ENCODE results near the gene EPOP.

EPOP gene

DNA sequence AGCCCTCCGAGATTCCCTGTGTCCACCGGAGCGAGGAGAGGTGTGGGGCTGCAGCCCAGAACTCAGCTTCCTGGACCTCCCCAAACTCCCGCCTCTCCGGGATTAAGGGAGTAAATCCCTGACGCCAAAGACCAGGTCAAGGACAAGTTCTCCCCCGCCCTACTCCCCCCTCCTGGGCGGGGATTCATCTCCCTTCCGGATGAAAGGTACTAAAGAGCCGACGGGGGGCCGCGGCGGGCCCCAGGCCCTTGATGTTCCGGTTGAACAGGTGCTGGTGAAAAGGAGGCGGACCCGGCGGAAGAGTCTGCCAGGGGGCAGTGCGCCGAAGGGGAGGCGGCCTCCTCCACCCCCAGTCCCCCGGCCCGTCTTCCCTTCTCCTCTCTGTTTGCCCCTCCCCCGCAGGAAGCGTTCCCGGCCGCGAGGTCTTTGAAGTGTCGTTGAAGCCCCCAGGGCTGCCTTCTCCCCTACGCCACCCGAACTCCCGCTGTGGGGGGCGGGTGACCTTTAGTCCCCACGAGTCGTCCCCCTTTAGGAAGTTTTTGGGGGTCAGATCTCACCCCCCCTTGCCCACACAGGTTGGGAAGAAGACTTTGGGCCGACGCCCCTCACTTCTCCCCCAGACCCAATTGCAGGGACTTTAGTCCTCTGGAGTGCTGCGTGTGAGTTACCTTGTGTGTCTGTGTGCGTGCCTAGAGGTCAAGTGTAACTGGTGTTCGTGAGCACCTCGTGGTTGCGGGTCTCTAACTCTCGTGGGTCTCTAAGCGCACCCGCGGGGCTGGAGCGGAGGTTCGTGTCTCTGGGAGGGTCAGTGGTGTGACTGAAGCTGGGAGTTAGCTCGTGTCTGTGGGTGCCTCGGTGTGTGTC, 29.2 kb upstream of the EPOP start:
- DNase-seq (ENCODE audit: low read depth) = peak; percentile 90
- peak overlapping the region; percentile 80 for H3K4me3 ChIP-seq (ENCODE audit: low read depth, low read length)
- TF ChIP-seq MYC (IDR thresholded peaks at IDR 0.05; ENCODE audit: low read depth, low read length) (peak; percentile 8; the same call in 1 of the 2 replicates), POLR2A (IDR thresholded peaks at IDR 0.05; ENCODE audit: extremely low read depth, insufficient read length) (peak; percentile 28)
- TF ChIP-seq, protein P1, sequence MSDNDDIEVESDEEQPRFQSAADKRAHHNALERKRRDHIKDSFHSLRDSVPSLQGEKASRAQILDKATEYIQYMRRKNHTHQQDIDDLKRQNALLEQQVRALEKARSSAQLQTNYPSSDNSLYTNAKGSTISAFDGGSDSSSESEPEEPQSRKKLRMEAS (IDR thresholded peaks at IDR 0.05; ENCODE audit: low read depth, low read length) = peak; percentile 36; the same call in 1 of the 2 replicates
- TF ChIP-seq, protein P2, sequence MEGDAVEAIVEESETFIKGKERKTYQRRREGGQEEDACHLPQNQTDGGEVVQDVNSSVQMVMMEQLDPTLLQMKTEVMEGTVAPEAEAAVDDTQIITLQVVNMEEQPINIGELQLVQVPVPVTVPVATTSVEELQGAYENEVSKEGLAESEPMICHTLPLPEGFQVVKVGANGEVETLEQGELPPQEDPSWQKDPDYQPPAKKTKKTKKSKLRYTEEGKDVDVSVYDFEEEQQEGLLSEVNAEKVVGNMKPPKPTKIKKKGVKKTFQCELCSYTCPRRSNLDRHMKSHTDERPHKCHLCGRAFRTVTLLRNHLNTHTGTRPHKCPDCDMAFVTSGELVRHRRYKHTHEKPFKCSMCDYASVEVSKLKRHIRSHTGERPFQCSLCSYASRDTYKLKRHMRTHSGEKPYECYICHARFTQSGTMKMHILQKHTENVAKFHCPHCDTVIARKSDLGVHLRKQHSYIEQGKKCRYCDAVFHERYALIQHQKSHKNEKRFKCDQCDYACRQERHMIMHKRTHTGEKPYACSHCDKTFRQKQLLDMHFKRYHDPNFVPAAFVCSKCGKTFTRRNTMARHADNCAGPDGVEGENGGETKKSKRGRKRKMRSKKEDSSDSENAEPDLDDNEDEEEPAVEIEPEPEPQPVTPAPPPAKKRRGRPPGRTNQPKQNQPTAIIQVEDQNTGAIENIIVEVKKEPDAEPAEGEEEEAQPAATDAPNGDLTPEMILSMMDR (IDR thresholded peaks at IDR 0.05; ENCODE audit: low read depth, low read length) = no peak

- TF ChIP-seq MYC (IDR thresholded peaks at IDR 0.05; ENCODE audit: low read depth, low read length) (no peak), POLR2A (IDR thresholded peaks at IDR 0.05; ENCODE audit: extremely low read depth, insufficient read length) (no peak)
- TF ChIP-seq, protein P2 (IDR thresholded peaks at IDR 0.05; ENCODE audit: low read depth, low read length) = no peak
- TF ChIP-seq, protein P1 (IDR thresholded peaks at IDR 0.05; ENCODE audit: low read depth, low read length) = no peak
- H3K4me3 ChIP-seq (ENCODE audit: low read depth, low read length) = peak overlapping the region; percentile 80
- DNase-seq (ENCODE audit: low read depth) = peak; percentile 62
Observed at GRCh38 chr17:38702916-38703741, 28.4 kb upstream of the EPOP start.

- TF ChIP-seq, protein P2 (IDR thresholded peaks at IDR 0.05; ENCODE audit: low read depth, low read length) = no peak
- TF ChIP-seq, protein P1 (IDR thresholded peaks at IDR 0.05; ENCODE audit: low read depth, low read length) = peak; percentile 64
- TF ChIP-seq POLR2A (IDR thresholded peaks at IDR 0.05; ENCODE audit: extremely low read depth, insufficient read length) = no peak
- no peak; the same call in 1 of the 2 replicates for TF ChIP-seq MYC (IDR thresholded peaks at IDR 0.05; ENCODE audit: low read depth, low read length)
- DNase-seq (ENCODE audit: low read depth) = peak; percentile 93
- peak overlapping the region; percentile 80 for H3K4me3 ChIP-seq (ENCODE audit: low read depth, low read length)
Observed at GRCh38 chr17:38702166-38702915, 27.6 kb upstream of the EPOP start.

DNA sequence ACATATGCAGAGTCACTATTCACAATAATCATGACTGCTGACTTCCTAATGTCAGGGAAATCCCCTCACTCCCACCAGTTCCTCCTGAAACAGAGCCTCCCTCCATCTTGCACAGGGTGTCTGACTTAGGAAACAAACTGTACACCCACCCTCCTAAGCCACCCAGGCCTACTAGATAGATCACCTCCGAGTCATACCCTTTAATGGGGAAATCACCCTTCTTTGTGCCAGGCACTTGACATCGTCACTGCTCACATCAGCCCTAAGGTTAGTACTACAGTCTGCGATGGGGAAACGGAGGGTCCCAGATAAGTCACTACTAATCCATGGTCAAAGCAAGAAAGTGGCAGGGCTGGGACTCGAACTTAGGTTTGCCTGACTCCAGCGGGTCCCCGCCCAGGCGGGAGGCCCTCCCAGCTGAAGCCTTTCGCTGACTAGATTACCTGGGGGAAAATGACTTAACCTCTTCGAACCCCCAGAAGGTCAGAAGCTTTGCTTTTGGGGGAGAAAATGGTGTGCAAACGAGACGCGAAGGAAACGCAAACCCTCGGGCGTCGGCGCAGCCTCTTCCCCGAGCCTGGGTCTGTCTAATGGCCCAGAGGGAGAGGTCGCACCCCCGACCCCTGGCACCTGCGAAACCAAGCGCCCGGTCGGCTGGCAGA, 26.9 kb upstream of the EPOP start:
- H3K4me3 ChIP-seq (ENCODE audit: low read depth, low read length) = peak overlapping the region; percentile 67
- DNase-seq (ENCODE audit: low read depth) = peak; percentile 79
- TF ChIP-seq POLR2A (IDR thresholded peaks at IDR 0.05; ENCODE audit: extremely low read depth, insufficient read length) (peak; percentile 21), MYC (IDR thresholded peaks at IDR 0.05; ENCODE audit: low read depth, low read length) (no peak)

GRCh38 chr17:38698760-38699159, 24.0 kb upstream of the EPOP start:
- no peak overlapping the region for H3K4me3 ChIP-seq (ENCODE audit: low read depth, low read length)
- TF ChIP-seq, protein P1 (IDR thresholded peaks at IDR 0.05; ENCODE audit: low read depth, low read length) = no peak
- TF ChIP-seq, protein P2 (IDR thresholded peaks at IDR 0.05; ENCODE audit: low read depth, low read length) = no peak
- TF ChIP-seq POLR2A (IDR thresholded peaks at IDR 0.05; ENCODE audit: extremely low read depth, insufficient read length) (no peak), MYC (IDR thresholded peaks at IDR 0.05; ENCODE audit: low read depth, low read length) (no peak)
- no peak for DNase-seq (ENCODE audit: low read depth)

All from NB4 (cell line).